ENCODE measurements around the gene SEMA3F. TPM values are rescaled to one million over a fixed set of nuclear protein-coding genes. Genes with fewer than 3 reads are reported as not detected.
A peak's percentile ranks its signal among the peaks of the same experiment; 100 is the strongest.

The SEMA3F gene
- total RNA-seq, 3 donors from 2014 or later (not counting 1 experiment from before 2014, with no cell fraction given), result 0.16 to 1.1 (median 0.78) TPM

GRCh38 chr3:50205413-50206276 lies 50.5 kb downstream of the SEMA3F start:
- H3K27me3 Mint-ChIP-seq (ENCODE audit: low read depth in 2 of 2), result peaks cover 11 to 45% of the 10 kb centered on the region in 2 donors
- peak overlapping the region; percentile 37 for H3K4me3 Mint-ChIP-seq

GRCh38 chr3:50207359-50208042 lies 52.4 kb downstream of the SEMA3F start:
- Mint-ChIP-seq H3K4me1 (no peaks in the 10 kb centered on the region), H3K9me3 (no peaks in the 10 kb centered on the region), H3K27ac (no peak overlapping the region), H3K27me3 (ENCODE audit: low read depth in 2 of 2) (peaks cover 8 to 37% of the 10 kb centered on the region in 2 donors), H3K36me3 (no peaks in the 10 kb centered on the region), H3K4me3 (no peak overlapping the region)
- H3K27me3 ChIP-seq (ENCODE audit: control insufficient read depth, insufficient read depth, low read length), result peaks cover 35% of the 10 kb centered on the region
- peaks cover 9% of the 10 kb centered on the region for H3K4me1 ChIP-seq (ENCODE audit: control insufficient read depth, insufficient read depth, low read length)
- intact Hi-C loops (cut with micrococcal nuclease), result no loop called here
- 91% methylated on average over 17 of the region's 17 CpGs for WGBS (ENCODE audit: insufficient coverage)
- no peaks in the 10 kb centered on the region for H3K36me3 ChIP-seq (ENCODE audit: control insufficient read depth, insufficient read depth, low read length)
- H3K9me3 ChIP-seq (ENCODE audit: control insufficient read depth, insufficient read depth, low read length), result no peaks in the 10 kb centered on the region
- no peak overlapping the region for H3K4me3 ChIP-seq (ENCODE audit: low read length)
- no peak overlapping the region for H3K27ac ChIP-seq (ENCODE audit: low read length)
- DNase-seq (no peak), ATAC-seq (no peak)
- TF ChIP-seq CTCF (IDR thresholded peaks at IDR 0.05), result no peak

More at GRCh38 chr3:50205413-50206276, 50.5 kb downstream of the SEMA3F start:
- Histone ChIP-seq H3K9me3 (ENCODE audit: control insufficient read depth, insufficient read depth, low read length) (no peaks in the 10 kb centered on the region), H3K36me3 (ENCODE audit: control insufficient read depth, insufficient read depth, low read length) (no peaks in the 10 kb centered on the region), H3K4me3 (ENCODE audit: low read length) (no peak overlapping the region), H3K27ac (ENCODE audit: low read length) (no peak overlapping the region), H3K27me3 (ENCODE audit: control insufficient read depth, insufficient read depth, low read length) (peaks cover 42% of the 10 kb centered on the region), H3K4me1 (ENCODE audit: control insufficient read depth, insufficient read depth, low read length) (peaks cover 9% of the 10 kb centered on the region)
- no peak for TF ChIP-seq CTCF (IDR thresholded peaks at IDR 0.05)
- Mint-ChIP-seq H3K36me3 (no peaks in the 10 kb centered on the region), H3K9me3 (no peaks in the 10 kb centered on the region), H3K27ac (no peak overlapping the region), H3K4me1 (no peaks in the 10 kb centered on the region)
- intact Hi-C loops (cut with micrococcal nuclease), result no loop called here
- ATAC-seq (peak in 2 of 3 donors; percentile 34 to 62), DNase-seq (peak in 1 of 2 donors; percentile 56)
- 1% methylated on average over 67 of the region's 67 CpGs for WGBS (ENCODE audit: insufficient coverage)

GRCh38 chr3:50208677-50209344 lies 53.7 kb downstream of the SEMA3F start:
- no peak for DNase-seq
- intact Hi-C loops (cut with micrococcal nuclease), result no loop called here
- no peak overlapping the region for H3K27ac ChIP-seq (ENCODE audit: low read length)
- no peaks in the 10 kb centered on the region for H3K36me3 Mint-ChIP-seq
- no peaks in the 10 kb centered on the region for H3K9me3 Mint-ChIP-seq
- no peak overlapping the region for H3K27ac Mint-ChIP-seq
- H3K9me3 ChIP-seq (ENCODE audit: control insufficient read depth, insufficient read depth, low read length), result no peaks in the 10 kb centered on the region
- H3K4me1 Mint-ChIP-seq, result no peaks in the 10 kb centered on the region
- no peak for TF ChIP-seq CTCF (IDR thresholded peaks at IDR 0.05)
- ATAC-seq, result no peak
- 85% methylated on average over 14 of the region's 14 CpGs for WGBS (ENCODE audit: insufficient coverage)
- no peak overlapping the region for H3K4me3 ChIP-seq (ENCODE audit: low read length)
- peaks cover 9% of the 10 kb centered on the region for H3K4me1 ChIP-seq (ENCODE audit: control insufficient read depth, insufficient read depth, low read length)
- no peak overlapping the region for H3K4me3 Mint-ChIP-seq
- peaks cover 0 to 27% of the 10 kb centered on the region in 2 donors for H3K27me3 Mint-ChIP-seq (ENCODE audit: low read depth in 2 of 2)
- no peaks in the 10 kb centered on the region for H3K36me3 ChIP-seq (ENCODE audit: control insufficient read depth, insufficient read depth, low read length)
- peaks cover 24% of the 10 kb centered on the region for H3K27me3 ChIP-seq (ENCODE audit: control insufficient read depth, insufficient read depth, low read length)

All from natural killer cell (primary cell).